SK-N-SH (cell line): ENCODE measurements around the gene GATD1. TPM values are rescaled to one million over a fixed set of nuclear protein-coding genes. Genes with fewer than 3 reads are reported as not detected.

Source experiments
- CTCF ChIA-PET: fragments of 300-600, 350-600 bp; formaldehyde crosslinking; extraction: SDS; loops from one replicate; lab custom pipeline; 2021; lab: Yijun Ruan, JAX
- POLR2A ChIA-PET: fragments of 350-600 bp; sonication (Branson Sonifier 250); formaldehyde crosslinking; extraction: SDS; loops from one replicate; lab custom pipeline; 2020; ENCODE audit warnings: antibody characterized with exemption, inconsistent platforms; lab: Yijun Ruan, JAX
- DNase-seq: peaks from one replicate; pipeline ENCODE4 v3.0.0; 2012
- H2AFZ ChIP-seq: fragments of 200-600 bp; sonication (generic); 2 replicates; pipeline ENCODE4 v1.8.1; 2016; ENCODE audit warnings: antibody characterized with exemption, mild to moderate bottlenecking, low read depth
- H3F3A ChIP-seq: fragments of 200-600 bp; sonication (generic); replicated peaks from 2 replicates; pipeline ENCODE3; 2016; ENCODE audit warnings: antibody characterized with exemption, mild to moderate bottlenecking; ENCODE audit not compliant: insufficient read depth
- H3K27ac ChIP-seq, 2 experiments: fragments of 200-500 bp in 1 of 2; fragments of 200-600 bp in 1 of 2; sonication (Bioruptor generic) in 1 of 2; sonication (generic), shearing (Covaris generic) in 1 of 2; 2 replicates each; pipeline versions ENCODE4 v1.5.1 to v1.6.1; 2014 to 2016; ENCODE audit warnings: low read depth in 2 of 2, inconsistent platforms in 1 of 2, low read length in 1 of 2, mild to moderate bottlenecking in 1 of 2, mixed read lengths in 1 of 2
- H3K27me3 ChIP-seq: fragments of 200-600 bp; sonication (generic), shearing (Covaris generic); 2 replicates; pipeline ENCODE4 v1.6.1; 2016; ENCODE audit warnings: mixed run types; ENCODE audit not compliant: insufficient read depth
- H3K36me3 ChIP-seq, 2 experiments: fragments of 200-500 bp in 1 of 2; fragments of 200-600 bp in 1 of 2; sonication (Bioruptor generic) in 1 of 2; sonication (generic) in 1 of 2; replicated peaks in 1 of 2; 2 replicates each; pipeline versions ENCODE3 to v1.5.1; 2014 to 2016; ENCODE audit warnings: low read length in 1 of 2, mild to moderate bottlenecking in 1 of 2; ENCODE audit not compliant: insufficient read depth in 2 of 2, control insufficient read depth in 1 of 2
- H3K4me1 ChIP-seq, 2 experiments: fragments of 200-500 bp in 1 of 2; fragments of 200-600 bp in 1 of 2; sonication (Bioruptor generic) in 1 of 2; sonication (generic), shearing (Covaris generic) in 1 of 2; 2 replicates each; pipeline versions ENCODE4 v1.5.1 to v1.6.1; 2014 to 2016; ENCODE audit warnings: low read depth in 1 of 2, low read length in 1 of 2, mixed run types in 1 of 2; ENCODE audit not compliant: insufficient read depth in 2 of 2, control insufficient read depth in 1 of 2
- H3K4me2 ChIP-seq: fragments of 200-600 bp; sonication (generic), shearing (Covaris generic); 2 replicates; pipeline ENCODE4 v1.6.1; 2017; ENCODE audit warnings: mixed run types
- H3K4me3 ChIP-seq, 2 experiments: fragments of 200-500 bp in 1 of 2; fragments of 200-600 bp in 1 of 2; sonication (Bioruptor generic) in 1 of 2; sonication (generic), shearing (Covaris generic) in 1 of 2; 2 replicates each; pipeline versions ENCODE4 v1.5.1 to v1.8.1; 2014 to 2016; ENCODE audit warnings: low read depth in 2 of 2, inconsistent platforms in 1 of 2, low read length in 1 of 2, mild to moderate bottlenecking in 1 of 2, mixed read lengths in 1 of 2, moderate library complexity in 1 of 2
- H3K79me2 ChIP-seq: fragments of 200-600 bp; sonication (generic); 2 replicates; pipeline ENCODE4 v1.8.1; 2017; ENCODE audit warnings: mild to moderate bottlenecking; ENCODE audit not compliant: insufficient read depth
- H3K9ac ChIP-seq: fragments of 200-600 bp; sonication (generic); 2 replicates; pipeline ENCODE4 v1.6.1; 2017; ENCODE audit warnings: mixed run types
- H3K9me2 ChIP-seq: fragments of 200-600 bp; sonication (generic); 2 replicates; pipeline ENCODE4 v1.6.1; 2017; ENCODE audit warnings: mixed run types
- H3K9me3 ChIP-seq: fragments of 200-600 bp; sonication (generic); 2 replicates; pipeline ENCODE4 v1.6.1; 2017; ENCODE audit warnings: mixed run types, mild to moderate bottlenecking, moderate library complexity
- H4K20me1 ChIP-seq: fragments of 200-600 bp; sonication (generic); 2 replicates; pipeline ENCODE4 v1.6.1; 2017; ENCODE audit warnings: mild to moderate bottlenecking, mixed run types; ENCODE audit not compliant: insufficient read depth
- EP300 ChIP-seq, 2 experiments: IDR thresholded peaks; 2 replicates each; pipeline versions ENCODE4 v1.4.0 to v1.6.1; 2012; ENCODE audit warnings: borderline replicate concordance in 1 of 2, low read depth in 1 of 2, low read length in 1 of 2
- FOSL2 ChIP-seq: IDR thresholded peaks from 2 replicates; pipeline ENCODE4 v1.4.0; 2012; ENCODE audit warnings: low read depth, mild to moderate bottlenecking, moderate library complexity, borderline replicate concordance
- GABPA ChIP-seq: IDR thresholded peaks from 2 replicates; pipeline ENCODE4 v1.4.0; 2012; ENCODE audit warnings: low read depth, mild to moderate bottlenecking
- IRF3 ChIP-seq: fragments of 150-350 bp; IDR thresholded peaks from 2 replicates; pipeline ENCODE4 v1.6.1; 2016; ENCODE audit warnings: mild to moderate bottlenecking, low read depth, low read length
- JUND ChIP-seq: IDR thresholded peaks from 2 replicates; pipeline ENCODE4 v1.4.0; 2012
- NFIC ChIP-seq: IDR thresholded peaks from 2 replicates; pipeline ENCODE4 v1.4.0; 2012; ENCODE audit warnings: borderline replicate concordance
- PBX3 ChIP-seq: IDR thresholded peaks from 2 replicates; pipeline ENCODE4; 2012
- POLR2AphosphoS5 ChIP-seq: IDR thresholded peaks from 2 replicates; pipeline ENCODE4 v1.6.1; 2012; ENCODE audit warnings: low read depth, low read length
- REST ChIP-seq: IDR thresholded peaks from 2 replicates; pipeline ENCODE4 v1.6.1; 2012; ENCODE audit warnings: mild to moderate bottlenecking, low read depth, low read length, moderate library complexity
- RXRA ChIP-seq: IDR thresholded peaks from 2 replicates; pipeline ENCODE4 v1.4.0; 2012; ENCODE audit warnings: low read depth, mild to moderate bottlenecking, borderline replicate concordance
- SIN3A ChIP-seq: IDR thresholded peaks from 2 replicates; pipeline ENCODE4 v1.6.1; 2012; ENCODE audit warnings: low read depth, mild to moderate bottlenecking, low read length, moderate library complexity, borderline replicate concordance
- TCF12 ChIP-seq: IDR thresholded peaks from 2 replicates; pipeline ENCODE4 v1.4.0; 2012
- TEAD4 ChIP-seq: IDR thresholded peaks from 2 replicates; pipeline ENCODE4 v1.4.0; 2012; ENCODE audit warnings: mild to moderate bottlenecking, borderline replicate concordance; ENCODE audit not compliant: insufficient read depth
- WGBS: methylation state at CpG from one replicate; pipeline ENCODE4 v1.1.6; 2017; ENCODE audit warnings: low lambda C conversion rate; 5-methylcytosine and 5-hydroxymethylcytosine counted together
- polyA plus RNA-seq, 3 experiments: library from polyadenylated mRNA; depleted of rRNA; stranded (reverse); fragments of >200 nt; gene quantifications; 2 replicates each; pipeline ENCODE4 v1.2.3, GENCODE V29; 2012

GATD1 gene
- polyA plus RNA-seq, 1 of the 3 experiments (the other 2 are of a cell fraction) = 86.2 TPM

- Histone ChIP-seq H3K4me3 (0 out of 4 replicates have a peak overlapping the region, but pooled peaks of 1 of the 2 experiments have one; percentile 71), H2AFZ (no peak overlapping the region), H3K4me2 (peak overlapping the region; percentile 98), H3F3A (peaks cover 7% of the 10 kb centered on the region), H3K9ac (no peak overlapping the region), H4K20me1 (peaks cover 28% of the 10 kb centered on the region), H3K4me1 (peaks cover 14 to 26% of the 10 kb centered on the region in 2 experiments; a peak in 3 of 4 replicates), H3K27me3 (no peaks in the 10 kb centered on the region), H3K79me2 (peaks cover 26% of the 10 kb centered on the region), H3K27ac (peak overlapping the region; percentile 47 to 73; a peak in 3 of 4 replicates), H3K36me3 (peaks cover 0 to 21% of the 10 kb centered on the region in 2 experiments), H3K9me3 (no peaks in the 10 kb centered on the region), H3K9me2 (no peaks in the 10 kb centered on the region)
- POLR2A ChIA-PET = interaction anchor here (0.9 to 1.9 kb wide), 3 partner anchors 13 to 36 kb away, joined by 3 to 7 read pairs (median 3); partner anchors contain the start of genes RPLP2 and TSPAN4
- CTCF ChIA-PET = interaction anchor here (1.4 kb wide), 1 partner anchor 12 kb away, joined by 4 read pairs; no protein-coding TSS in a partner anchor
- 98% methylated on average over 8 of the region's 22 CpGs for WGBS
- DNase-seq = no peak
- 0 out of 2 replicates have a peak, but pooled peaks have one; percentile 1 for TF ChIP-seq POLR2AphosphoS5
- no peak for TF ChIP-seq TCF12
These were observed 44.5 kb upstream of the GATD1 start for GRCh38 chr11:821512-822371.

GRCh38 chr11:820655-821511 lies 43.6 kb upstream of the GATD1 start:
- no peak for TF ChIP-seq IRF3
- TF ChIP-seq EP300 (IDR thresholded peaks at IDR 0.05; ENCODE audit: borderline replicate concordance in 1 of 2, low read depth in 1 of 2, low read length in 1 of 2) = no peak
- peak; percentile 75 for TF ChIP-seq NFIC
- peak; percentile 59 for TF ChIP-seq JUND
- 0 out of 2 replicates have a peak, but pooled peaks have one; percentile 28 for TF ChIP-seq TEAD4
- TF ChIP-seq TCF12 = peak; percentile 71; the same call in 1 of the 2 replicates
- peak; percentile 46 for TF ChIP-seq PBX3
- peak; percentile 83 for TF ChIP-seq FOSL2
- TF ChIP-seq RXRA = peak; percentile 34; the same call in 1 of the 2 replicates
- TF ChIP-seq REST = 0 out of 2 replicates have a peak, but pooled peaks have one; percentile 13
- TF ChIP-seq GABPA = no peak
- TF ChIP-seq SIN3A = 0 out of 2 replicates have a peak, but pooled peaks have one; percentile 10
- H3K9ac ChIP-seq = peak overlapping the region; percentile 83
- H3F3A ChIP-seq = peaks cover 7% of the 10 kb centered on the region
- H3K9me2 ChIP-seq = no peaks in the 10 kb centered on the region
- H3K4me3 ChIP-seq = peak overlapping the region; percentile 71 to 79
- peaks cover 28% of the 10 kb centered on the region for H4K20me1 ChIP-seq
- no peaks in the 10 kb centered on the region for H3K9me3 ChIP-seq
- peaks cover 0 to 21% of the 10 kb centered on the region in 2 experiments for H3K36me3 ChIP-seq
- peak overlapping the region in 1 of 2 experiments; percentile 73; a peak in 3 of 4 replicates for H3K27ac ChIP-seq
- DNase-seq = no peak
- peaks cover 26% of the 10 kb centered on the region for H3K79me2 ChIP-seq
- H3K4me1 ChIP-seq = peaks cover 14 to 26% of the 10 kb centered on the region in 2 experiments; a peak in 3 of 4 replicates
- CTCF ChIA-PET = interaction anchor here (1.1 to 1.4 kb wide), 2 partner anchors 10 to 13 kb away, joined by 4 read pairs; no protein-coding TSS in a partner anchor
- POLR2A ChIA-PET = interaction anchor here (1.9 to 2.7 kb wide), 4 partner anchors 12 to 22 kb away, joined by 6 to 34 read pairs (median 11); partner anchors contain the start of genes CD151, POLR2L, RPLP2 and TSPAN4
- H3K27me3 ChIP-seq = no peaks in the 10 kb centered on the region
- WGBS = 41% methylated on average over 6 of the region's 11 CpGs
- H2AFZ ChIP-seq = no peak overlapping the region
- H3K4me2 ChIP-seq = peak overlapping the region; percentile 98
